SJCRH30 (cell line): ENCODE measurements around the gene HIPK2. TPM values are rescaled to one million over a fixed set of nuclear protein-coding genes. Genes with fewer than 3 reads are reported as not detected.

Experiments used
- DNase-seq, 2 experiments: peaks; one replicate each; pipeline ENCODE4 v3.0.0-alpha.2; 2015 to 2020
- H3K27ac ChIP-seq: fragments of 250-450 bp; sonication (Bioruptor Pico); 2 replicates; pipeline ENCODE4 v1.5.1; 2020; ENCODE audit warnings: mild to moderate bottlenecking, moderate library complexity
- H3K27me3 ChIP-seq: fragments of 250-450 bp; sonication (Bioruptor Pico); 2 replicates; pipeline ENCODE4 v1.5.1; 2020; ENCODE audit warnings: mild to moderate bottlenecking, moderate library complexity
- H3K36me3 ChIP-seq: fragments of 250-450 bp; sonication (Bioruptor Pico); 2 replicates; pipeline ENCODE4 v1.5.1; 2020; ENCODE audit warnings: mild to moderate bottlenecking, moderate library complexity
- H3K4me1 ChIP-seq: fragments of 250-450 bp; sonication (Bioruptor Pico); 2 replicates; pipeline ENCODE4 v1.5.1; 2020; ENCODE audit warnings: mild to moderate bottlenecking, moderate library complexity
- H3K4me3 ChIP-seq: fragments of 250-450 bp; sonication (Bioruptor Pico); 2 replicates; pipeline ENCODE4 v1.5.1; 2020; ENCODE audit warnings: mild to moderate bottlenecking, moderate library complexity
- H3K9me3 ChIP-seq: fragments of 250-450 bp; sonication (Bioruptor Pico); replicated peaks from 2 replicates; pipeline ENCODE4 v1.5.1; 2020; ENCODE audit warnings: mild to moderate bottlenecking, moderate library complexity
- total RNA-seq: library from RNA; depleted of rRNA; stranded (reverse); fragments of >200 nt; shearing (Covaris generic); gene quantifications from 2 replicates; pipeline ENCODE4 v1.2.3, GENCODE V29; 2014

The HIPK2 gene
- total RNA-seq, 1 experiment from 2014 or later: 17.2 TPM

DNA sequence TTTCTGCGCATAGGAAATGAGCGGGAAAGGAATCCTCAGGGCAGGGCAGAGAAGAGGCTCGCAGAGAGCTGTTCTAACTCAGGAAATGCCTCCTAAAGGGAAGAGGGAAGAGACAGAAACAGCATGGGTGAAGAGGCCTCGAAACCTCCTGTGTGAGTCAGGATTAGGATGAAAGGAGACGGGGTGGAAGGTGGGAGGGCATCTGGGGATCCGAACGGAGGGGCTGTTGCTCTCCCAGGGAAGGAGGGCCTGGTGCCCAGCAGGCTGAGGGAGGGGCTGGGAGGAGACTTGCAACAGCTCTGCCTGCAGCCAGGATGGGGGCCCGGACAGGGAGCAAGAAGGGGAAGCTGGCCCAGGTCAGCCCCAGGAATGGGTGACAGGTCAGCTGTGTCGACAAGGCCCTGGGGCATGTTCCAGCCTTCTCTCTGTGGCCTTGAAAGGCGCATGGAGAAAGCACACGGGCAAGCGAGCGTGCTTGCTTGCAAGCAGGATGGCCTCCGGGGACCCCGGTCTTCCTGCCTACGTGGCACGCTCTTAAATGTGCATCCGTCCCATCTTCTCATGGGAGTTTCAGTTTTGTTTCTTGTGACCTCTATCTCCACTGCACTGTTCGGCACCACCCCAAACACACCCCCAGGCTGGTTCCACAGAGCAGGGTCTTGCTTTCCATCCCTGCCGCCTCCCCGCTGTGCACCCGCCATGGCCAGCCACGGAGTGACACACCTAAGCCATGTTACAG is 63.5 kb downstream of the HIPK2 start:
- no peak for DNase-seq
- H3K4me3 ChIP-seq: no peak overlapping the region
- 0 out of 2 replicates have a peak, but pooled peaks cover 2% of the 10 kb centered on the region for H3K36me3 ChIP-seq
- no peaks in the 10 kb centered on the region for H3K9me3 ChIP-seq
- H3K27ac ChIP-seq: no peak overlapping the region
- no peaks in the 10 kb centered on the region for H3K4me1 ChIP-seq
- H3K27me3 ChIP-seq: no peaks in the 10 kb centered on the region

DNA sequence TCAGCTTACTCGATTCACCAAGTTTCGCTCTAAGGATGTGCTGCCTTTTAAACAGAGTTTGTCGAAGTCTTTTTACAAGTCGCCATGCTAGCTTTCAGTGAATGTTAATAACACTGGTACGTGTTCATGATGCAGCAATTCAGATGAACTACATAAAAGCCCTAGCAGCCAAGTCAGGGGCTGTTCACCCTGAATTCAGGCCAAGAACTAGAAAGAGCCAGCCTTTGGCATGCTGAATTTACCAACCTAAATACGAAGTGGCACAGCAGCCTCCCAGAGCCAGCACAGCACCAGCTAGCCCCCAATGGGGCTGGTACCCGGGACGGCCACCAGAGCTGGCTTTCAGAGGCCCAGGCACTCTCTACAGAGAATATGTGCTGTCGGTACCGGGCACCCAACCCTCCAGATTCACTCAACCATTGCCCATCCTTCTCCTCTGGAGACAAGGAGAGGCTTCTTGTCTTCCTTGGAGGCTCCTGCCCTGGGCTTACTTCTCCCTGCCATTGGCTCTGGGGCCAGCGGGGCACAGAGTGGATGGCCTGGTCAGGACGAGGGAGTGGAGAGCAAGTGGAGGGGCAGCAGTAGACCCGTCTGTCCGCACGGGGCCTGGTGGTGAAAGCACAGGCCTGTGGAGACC is 64.2 kb downstream of the HIPK2 start:
- no peak overlapping the region for H3K4me3 ChIP-seq
- DNase-seq: no peak
- H3K36me3 ChIP-seq: 0 out of 2 replicates have a peak, but pooled peaks cover 2% of the 10 kb centered on the region
- H3K4me1 ChIP-seq: no peaks in the 10 kb centered on the region
- H3K27ac ChIP-seq: no peak overlapping the region
- no peaks in the 10 kb centered on the region for H3K27me3 ChIP-seq
- H3K9me3 ChIP-seq: no peaks in the 10 kb centered on the region

DNA sequence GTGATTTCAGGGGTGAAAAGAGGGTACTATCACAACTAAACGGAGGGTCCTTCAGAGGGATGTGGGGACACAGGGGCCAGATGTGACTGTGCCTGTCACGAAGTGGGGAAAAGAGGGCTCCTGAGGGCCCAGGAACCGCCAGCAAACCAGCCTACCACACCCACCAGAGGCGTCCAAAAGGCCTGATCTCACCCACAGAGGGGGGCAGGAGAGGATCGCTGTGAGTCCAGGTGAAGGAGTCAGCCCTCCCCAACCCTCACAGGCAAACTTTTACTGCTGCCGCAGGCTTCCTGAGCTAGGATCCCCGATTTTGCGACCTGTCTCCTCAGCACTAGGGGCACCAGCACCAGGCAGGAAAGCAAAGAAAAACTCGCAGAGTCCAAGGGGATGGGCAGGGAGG is 64.7 kb downstream of the HIPK2 start:
- Histone ChIP-seq H3K27ac (no peak overlapping the region), H3K9me3 (no peaks in the 10 kb centered on the region), H3K4me1 (no peaks in the 10 kb centered on the region), H3K27me3 (no peaks in the 10 kb centered on the region), H3K4me3 (no peak overlapping the region), H3K36me3 (0 out of 2 replicates have a peak, but pooled peaks cover 2% of the 10 kb centered on the region)
- DNase-seq: no peak

DNA sequence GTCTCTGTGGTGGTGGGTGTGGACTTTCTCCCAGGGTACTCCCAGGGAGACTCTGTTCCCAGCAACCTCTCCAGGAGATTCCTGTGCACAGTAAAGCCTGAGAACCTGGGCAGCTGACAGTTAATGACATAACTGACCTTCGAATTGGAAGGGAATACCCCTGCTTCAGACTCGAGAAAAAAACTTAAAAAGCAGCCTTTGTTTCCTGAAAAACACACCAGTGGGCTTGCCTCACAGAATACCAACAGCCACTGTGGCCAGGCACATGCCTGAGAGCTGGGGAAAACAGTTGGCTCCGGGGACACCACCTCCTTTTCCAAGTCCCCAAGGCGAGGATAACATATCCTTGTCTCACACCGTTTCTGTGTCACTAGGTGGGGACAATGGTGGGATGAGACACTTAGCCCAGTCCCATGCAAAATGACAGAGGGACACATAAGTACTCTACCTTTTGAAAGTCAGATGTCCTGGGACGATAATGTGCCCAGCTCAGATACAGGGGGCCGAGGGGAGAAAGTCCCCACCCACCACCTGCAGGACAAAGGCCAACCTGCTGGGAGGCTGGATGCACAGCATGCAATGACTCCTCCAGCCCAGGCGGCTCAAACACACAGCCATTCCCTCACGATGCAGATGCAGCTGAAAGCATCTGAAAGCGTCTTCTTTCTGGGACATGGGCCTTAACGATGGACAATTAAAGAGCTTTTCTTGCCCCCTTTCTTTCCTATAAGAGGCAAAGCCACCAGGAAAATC is 65.6 kb downstream of the HIPK2 start:
- H3K27me3 ChIP-seq: no peaks in the 10 kb centered on the region
- 0 out of 2 replicates have a peak, but pooled peaks cover 2% of the 10 kb centered on the region for H3K36me3 ChIP-seq
- H3K4me1 ChIP-seq: no peaks in the 10 kb centered on the region
- H3K9me3 ChIP-seq: no peaks in the 10 kb centered on the region
- no peak overlapping the region for H3K27ac ChIP-seq
- H3K4me3 ChIP-seq: no peak overlapping the region
- DNase-seq: no peak

DNA sequence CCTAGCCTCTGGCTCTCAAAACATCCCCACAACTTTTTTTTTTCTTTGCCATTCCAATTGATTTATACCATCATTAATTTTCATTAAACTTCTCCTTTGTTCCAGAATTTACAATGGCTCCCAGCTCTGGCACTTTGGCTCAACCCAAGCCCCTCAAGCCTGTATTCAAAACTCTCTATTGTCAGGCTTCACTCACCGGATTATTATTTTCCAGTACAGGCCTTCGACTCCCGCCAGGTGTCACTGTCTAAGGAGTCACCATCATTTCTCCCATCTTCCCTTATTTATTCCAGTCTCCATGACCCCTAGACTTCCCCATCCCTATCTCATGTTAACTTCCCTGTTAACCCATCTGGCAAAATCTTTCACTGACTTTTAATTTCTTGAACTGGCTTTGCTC is 67.8 kb downstream of the HIPK2 start:
- no peaks in the 10 kb centered on the region for H3K9me3 ChIP-seq
- H3K27ac ChIP-seq: no peak overlapping the region
- H3K4me3 ChIP-seq: no peak overlapping the region
- no peaks in the 10 kb centered on the region for H3K4me1 ChIP-seq
- DNase-seq: no peak
- H3K36me3 ChIP-seq: 0 out of 2 replicates have a peak, but pooled peaks cover 2% of the 10 kb centered on the region
- H3K27me3 ChIP-seq: no peaks in the 10 kb centered on the region

- H3K36me3 ChIP-seq: 0 out of 2 replicates have a peak, but pooled peaks cover 2% of the 10 kb centered on the region
- H3K9me3 ChIP-seq: no peaks in the 10 kb centered on the region
- no peak overlapping the region for H3K27ac ChIP-seq
- H3K4me1 ChIP-seq: no peaks in the 10 kb centered on the region
- H3K4me3 ChIP-seq: no peak overlapping the region
- DNase-seq: no peak
- no peaks in the 10 kb centered on the region for H3K27me3 ChIP-seq
These were observed 68.3 kb downstream of the HIPK2 start for GRCh38 chr7:139709485-139709884.

- no peak overlapping the region for H3K4me3 ChIP-seq
- no peaks in the 10 kb centered on the region for H3K4me1 ChIP-seq
- peak; percentile 27 to 54 for DNase-seq
- no peaks in the 10 kb centered on the region for H3K9me3 ChIP-seq
- H3K27me3 ChIP-seq: no peaks in the 10 kb centered on the region
- no peak overlapping the region for H3K27ac ChIP-seq
- 0 out of 2 replicates have a peak, but pooled peaks cover 2% of the 10 kb centered on the region for H3K36me3 ChIP-seq
These were observed 69.3 kb downstream of the HIPK2 start for GRCh38 chr7:139708541-139708940.

DNA sequence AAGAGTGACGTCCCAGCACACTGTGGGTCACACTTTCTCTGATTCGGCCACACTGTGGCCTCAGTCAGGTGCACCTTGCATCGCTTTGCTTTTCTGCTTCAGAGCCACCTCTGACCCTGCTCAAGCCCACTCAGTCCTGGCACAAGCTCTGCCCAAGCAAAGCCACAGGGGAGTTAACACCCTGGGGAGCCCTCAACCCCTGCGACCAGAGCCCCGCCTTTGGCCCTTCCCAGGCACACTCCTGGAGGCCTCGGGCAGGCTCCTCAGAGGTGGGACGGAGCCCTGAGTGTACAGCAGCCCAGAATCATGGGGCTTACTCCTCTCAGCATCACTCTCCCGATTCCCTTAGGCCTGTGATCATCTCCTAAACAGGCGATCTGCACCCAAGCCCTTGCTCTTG is 71.0 kb downstream of the HIPK2 start:
- Histone ChIP-seq H3K27me3 (no peaks in the 10 kb centered on the region), H3K4me3 (no peak overlapping the region), H3K4me1 (peaks cover 8% of the 10 kb centered on the region), H3K27ac (no peak overlapping the region), H3K36me3 (0 out of 2 replicates have a peak, but pooled peaks cover 2% of the 10 kb centered on the region), H3K9me3 (no peaks in the 10 kb centered on the region)
- no peak for DNase-seq

- no peak overlapping the region for H3K27ac ChIP-seq
- no peaks in the 10 kb centered on the region for H3K9me3 ChIP-seq
- H3K4me1 ChIP-seq: peaks cover 8% of the 10 kb centered on the region
- H3K4me3 ChIP-seq: no peak overlapping the region
- H3K36me3 ChIP-seq: no peaks in the 10 kb centered on the region
- no peak for DNase-seq
- H3K27me3 ChIP-seq: no peaks in the 10 kb centered on the region
These were observed 73.4 kb downstream of the HIPK2 start for GRCh38 chr7:139704308-139704879.

DNA sequence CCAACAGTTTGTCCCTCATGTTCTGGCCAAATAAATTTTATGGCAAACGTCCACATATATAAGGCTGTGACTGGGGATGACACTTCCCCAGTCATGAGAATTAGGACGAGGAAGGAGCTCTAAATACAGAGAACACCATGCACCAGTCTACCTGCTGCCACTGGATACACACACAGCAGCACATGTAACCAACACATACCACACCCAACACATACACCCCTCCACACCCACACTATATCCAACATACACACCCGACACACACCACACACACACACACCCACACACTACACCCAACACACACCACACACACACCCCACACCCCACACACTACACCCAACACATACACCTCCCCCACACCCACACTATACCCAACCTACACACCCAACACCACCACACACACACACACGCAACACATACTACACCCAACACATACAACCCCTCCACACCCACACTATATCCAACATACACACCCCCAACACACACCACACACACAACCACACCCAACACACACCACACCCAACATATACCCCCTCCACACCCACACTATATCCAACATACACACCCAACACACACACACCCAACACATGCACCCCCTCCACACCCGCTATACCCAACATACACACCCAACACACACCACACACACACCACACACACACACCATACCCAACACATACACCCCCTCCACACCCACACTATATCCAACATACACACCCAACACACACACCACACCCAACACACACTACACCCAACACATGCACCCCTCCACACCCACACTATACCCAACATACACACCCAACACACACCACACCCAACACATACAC is 74.1 kb downstream of the HIPK2 start:
- no peak for DNase-seq
- Histone ChIP-seq H3K36me3 (no peaks in the 10 kb centered on the region), H3K4me3 (no peak overlapping the region), H3K27ac (no peak overlapping the region), H3K9me3 (no peaks in the 10 kb centered on the region), H3K4me1 (peaks cover 8% of the 10 kb centered on the region), H3K27me3 (no peaks in the 10 kb centered on the region)

GRCh38 chr7:139702811-139703486 is 74.8 kb downstream of the HIPK2 start:
- Histone ChIP-seq H3K9me3 (no peaks in the 10 kb centered on the region), H3K27ac (peak overlapping the region; percentile 22; the same call in 1 of the 2 replicates), H3K36me3 (no peaks in the 10 kb centered on the region), H3K27me3 (no peaks in the 10 kb centered on the region), H3K4me3 (no peak overlapping the region), H3K4me1 (peaks cover 8% of the 10 kb centered on the region)
- DNase-seq: no peak

GRCh38 chr7:139702313-139702731 is 75.5 kb downstream of the HIPK2 start:
- peak; percentile 54 to 64 for DNase-seq
- Histone ChIP-seq H3K4me3 (no peak overlapping the region), H3K27me3 (no peaks in the 10 kb centered on the region), H3K9me3 (no peaks in the 10 kb centered on the region), H3K27ac (peak overlapping the region; percentile 22; the same call in 1 of the 2 replicates), H3K4me1 (peaks cover 8% of the 10 kb centered on the region), H3K36me3 (no peaks in the 10 kb centered on the region)

DNA sequence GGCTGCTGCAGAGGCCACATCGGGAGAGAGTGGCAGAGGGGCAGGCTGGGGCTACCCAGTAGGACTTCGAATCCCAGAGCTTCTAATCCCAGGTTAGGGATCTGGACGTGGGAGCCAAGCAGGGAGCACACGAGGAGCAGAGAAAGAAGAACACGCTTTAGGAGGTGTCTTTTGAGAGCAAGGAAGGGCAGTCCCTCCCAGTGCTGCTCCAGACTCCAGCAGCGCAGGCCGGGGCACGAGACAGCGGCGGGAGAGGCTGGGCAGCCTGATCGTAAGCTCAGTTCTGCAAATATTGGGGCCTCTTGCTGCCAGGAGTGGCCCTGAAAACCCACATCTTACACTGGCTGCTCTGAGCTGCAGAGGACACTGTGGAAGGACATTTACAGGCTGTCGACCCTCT is 75.9 kb downstream of the HIPK2 start:
- Histone ChIP-seq H3K9me3 (no peaks in the 10 kb centered on the region), H3K4me3 (no peak overlapping the region), H3K27ac (peak overlapping the region; percentile 22; the same call in 1 of the 2 replicates), H3K36me3 (no peaks in the 10 kb centered on the region), H3K27me3 (no peaks in the 10 kb centered on the region), H3K4me1 (peaks cover 8% of the 10 kb centered on the region)
- no peak for DNase-seq
